GM19455 (cell line): ENCODE results near the gene TREML2.
"Not testable (repeated sequence)": the region's sequence is repeated elsewhere in the genome, so short reads cannot be mapped to it uniquely, and the experiment has no call there.

Experiments used
- ATAC-seq: cut with Tn5 transposase; IDR thresholded peaks from one replicate; pipeline ENCODE4 v1.9.1; 2021; ENCODE audit not compliant: unreplicated experiment

Gene TREML2

GRCh38 chr6:41209547-41210320 lies 8.8 kb upstream of the TREML2 start:
- ATAC-seq, result no peak

GRCh38 chr6:41208439-41209106 lies 7.6 kb upstream of the TREML2 start:
- ATAC-seq, result no peak

GRCh38 chr6:41204156-41204555 lies 3.2 kb upstream of the TREML2 start:
- no peak for ATAC-seq

- ATAC-seq, result no peak
Observed at GRCh38 chr6:41201764-41202173, 820 bp upstream of the TREML2 start.

GRCh38 chr6:41200296-41200900 lies 551 bp downstream of the TREML2 start:
- ATAC-seq, result no peak

- peak; percentile 56 for ATAC-seq
Observed at GRCh38 chr6:41199552-41200246, 1.2 kb downstream of the TREML2 start.

GRCh38 chr6:41197234-41197633 lies 3.7 kb downstream of the TREML2 start:
- no peak for ATAC-seq

- ATAC-seq, result no peak
Observed at GRCh38 chr6:41194386-41194785, 6.6 kb downstream of the TREML2 start.

- ATAC-seq, result no peak
Observed at GRCh38 chr6:41193884-41194283, 7.1 kb downstream of the TREML2 start.

GRCh38 chr6:41193171-41193734 lies 7.7 kb downstream of the TREML2 start:
- ATAC-seq, result no peak

GRCh38 chr6:41191569-41191968 lies 9.4 kb downstream of the TREML2 start:
- ATAC-seq, result no peak

GRCh38 chr6:41190791-41191190 lies 10.2 kb downstream of the TREML2 start:
- ATAC-seq, result no peak

- no peak for ATAC-seq
Observed at GRCh38 chr6:41189967-41190366, 11.0 kb downstream of the TREML2 start.

GRCh38 chr6:41189046-41189445 lies 11.9 kb downstream of the TREML2 start:
- ATAC-seq, result not testable (repeated sequence)

- no peak for ATAC-seq
Observed at GRCh38 chr6:41187924-41188886, 12.7 kb downstream of the TREML2 start.

- ATAC-seq, result no peak
Observed at GRCh38 chr6:41186031-41186562, 14.9 kb downstream of the TREML2 start.

- no peak for ATAC-seq
Observed at GRCh38 chr6:41184761-41185160, 16.2 kb downstream of the TREML2 start.

- peak; percentile 71 for ATAC-seq
Observed at GRCh38 chr6:41182069-41183034, 18.6 kb downstream of the TREML2 start.

- ATAC-seq, result no peak
Observed at GRCh38 chr6:41181566-41181965, 19.4 kb downstream of the TREML2 start.
